HG02970 (cell line): ENCODE measurements around the gene CLSTN3.

Source experiments
- ATAC-seq: cut with Tn5 transposase; IDR thresholded peaks from one replicate; pipeline ENCODE4 v1.9.1; 2021; ENCODE audit warnings: mild to moderate bottlenecking, moderate library complexity, moderate number of reproducible peaks; ENCODE audit not compliant: unreplicated experiment, low FRiP score

Gene CLSTN3

DNA sequence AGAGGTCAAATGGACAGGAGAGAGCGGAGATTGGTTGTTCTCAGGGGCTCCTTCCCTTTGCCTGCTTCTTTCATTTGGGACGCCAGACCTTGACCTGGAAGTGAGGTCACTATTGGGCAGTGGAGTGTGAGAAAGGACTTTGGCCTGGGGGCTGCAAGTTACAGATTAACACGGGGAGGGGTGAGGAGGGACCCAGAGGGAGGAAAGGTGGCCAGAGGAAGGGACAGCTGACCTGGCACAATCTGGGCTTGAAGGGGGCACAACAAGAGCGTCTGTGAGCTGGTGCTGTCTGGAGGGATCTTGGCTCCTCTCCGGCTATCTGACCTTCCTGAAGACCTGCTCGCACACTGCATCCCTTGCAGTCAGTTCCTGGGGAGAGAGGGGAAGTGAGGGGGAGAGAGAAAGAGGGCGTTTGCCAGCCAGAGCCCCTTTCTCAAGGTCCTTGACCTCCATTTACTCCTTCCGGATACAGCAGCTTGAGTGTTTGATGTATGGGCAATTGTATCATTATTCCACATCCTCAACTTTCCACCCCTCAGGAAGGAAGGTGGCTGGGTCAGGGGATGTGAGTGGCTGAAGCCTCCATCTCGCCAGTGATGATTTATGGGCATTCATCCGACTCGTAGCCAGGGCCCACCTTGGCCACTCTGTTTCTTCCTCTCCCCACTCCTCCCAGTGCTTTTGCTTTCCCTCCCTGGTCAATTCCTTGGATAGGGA is 6.2 kb upstream of the CLSTN3 start:
- no peak for ATAC-seq

DNA sequence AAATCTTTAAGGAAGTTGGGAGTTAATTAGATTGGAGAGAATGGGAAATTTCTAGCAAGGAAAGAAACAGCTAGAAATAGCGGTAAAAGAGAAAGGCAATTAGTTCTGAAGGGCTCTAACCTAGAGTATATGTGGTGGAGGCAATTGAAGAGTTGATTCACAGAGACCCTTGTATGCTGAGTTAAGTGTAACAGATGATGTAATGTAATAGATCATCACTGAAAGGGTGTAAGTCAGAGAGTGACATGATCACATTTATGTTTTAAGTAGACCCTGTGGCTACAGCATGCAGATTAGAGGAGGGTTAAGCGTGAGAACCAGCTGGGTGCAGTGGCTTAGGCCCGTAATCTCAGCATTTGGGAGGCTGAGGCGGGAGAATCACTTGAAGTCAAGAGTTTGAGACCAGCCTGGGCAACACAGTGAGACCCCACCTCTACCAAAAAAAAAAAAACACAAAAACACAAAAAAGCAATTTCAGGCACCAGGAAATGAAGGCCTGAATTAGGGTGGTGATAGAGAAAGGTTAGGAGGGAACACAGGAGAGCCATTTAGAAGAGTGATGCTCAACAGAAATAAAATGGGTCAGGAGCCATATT is 4.4 kb upstream of the CLSTN3 start:
- no peak for ATAC-seq

DNA sequence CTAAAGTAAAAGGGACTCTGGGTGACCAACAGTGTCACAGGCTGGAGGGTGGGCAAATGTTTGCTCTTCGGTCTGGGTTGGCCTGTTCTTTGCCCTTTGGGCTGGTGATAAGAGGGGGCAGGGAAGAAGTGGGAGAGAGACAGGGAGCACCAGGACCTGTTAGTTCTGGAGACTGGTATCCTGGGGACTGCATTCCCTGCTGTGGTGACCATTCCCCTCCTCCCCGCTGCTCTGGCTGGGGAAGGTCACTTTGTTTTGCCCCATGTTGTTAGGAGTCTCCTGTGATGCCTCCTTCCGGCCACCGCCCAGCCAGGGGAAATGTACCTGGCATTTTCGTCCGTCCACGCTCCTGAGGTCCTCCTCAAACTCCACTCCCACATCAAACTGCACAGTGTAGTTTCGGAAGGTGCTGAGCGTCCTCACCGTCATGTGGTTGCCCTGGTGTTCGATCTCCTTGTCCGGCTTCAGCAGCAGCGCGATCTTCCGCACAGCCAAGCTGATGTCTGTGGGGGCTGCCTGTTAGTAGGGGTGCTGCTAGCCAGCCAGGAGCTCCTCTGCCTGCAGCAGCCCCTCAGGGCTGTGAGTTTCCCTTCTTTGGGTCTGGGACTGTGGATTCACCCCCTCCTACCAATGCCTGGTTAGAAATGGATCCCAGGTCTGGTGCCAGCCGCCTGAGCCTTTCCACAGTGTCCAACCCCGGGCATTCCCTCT is 2.1 kb upstream of the CLSTN3 start:
- ATAC-seq, result no peak

DNA sequence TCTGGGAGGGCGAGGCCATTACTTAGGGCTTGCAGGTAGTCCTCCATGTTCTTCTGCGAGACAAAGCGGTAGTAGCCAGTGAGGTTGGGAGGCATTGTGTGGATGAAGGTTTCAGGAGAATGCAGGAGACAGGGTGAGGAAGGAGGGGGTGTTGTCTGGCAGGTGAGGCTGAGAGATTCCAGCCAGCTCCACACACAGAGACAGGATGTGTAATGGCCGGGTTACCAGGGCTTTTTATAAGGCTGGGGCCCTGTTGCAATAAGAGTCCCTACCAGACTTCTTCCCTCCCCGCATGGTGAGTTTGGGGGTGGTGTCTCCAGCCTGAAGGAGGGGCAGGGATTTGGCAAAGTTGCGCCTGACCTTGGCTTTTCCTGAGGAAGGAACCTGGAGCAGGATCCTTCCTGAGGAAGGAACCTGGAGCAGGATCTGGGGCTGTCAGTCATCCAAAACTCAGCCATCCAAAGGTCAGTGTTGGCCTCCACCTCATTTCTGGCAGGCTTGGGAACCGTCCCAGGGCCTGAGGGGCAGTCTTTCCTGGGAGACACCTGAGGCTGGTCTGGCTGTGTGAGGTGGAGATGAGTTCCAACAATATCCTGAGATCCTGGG is 1.4 kb upstream of the CLSTN3 start, which contains the start of gene RBP5:
TSS of gene RBP5 (minus strand) at position 209 of the 606 bp plus-strand sequence. CDS start at position 95, 114 bp downstream.
- no peak for ATAC-seq

DNA sequence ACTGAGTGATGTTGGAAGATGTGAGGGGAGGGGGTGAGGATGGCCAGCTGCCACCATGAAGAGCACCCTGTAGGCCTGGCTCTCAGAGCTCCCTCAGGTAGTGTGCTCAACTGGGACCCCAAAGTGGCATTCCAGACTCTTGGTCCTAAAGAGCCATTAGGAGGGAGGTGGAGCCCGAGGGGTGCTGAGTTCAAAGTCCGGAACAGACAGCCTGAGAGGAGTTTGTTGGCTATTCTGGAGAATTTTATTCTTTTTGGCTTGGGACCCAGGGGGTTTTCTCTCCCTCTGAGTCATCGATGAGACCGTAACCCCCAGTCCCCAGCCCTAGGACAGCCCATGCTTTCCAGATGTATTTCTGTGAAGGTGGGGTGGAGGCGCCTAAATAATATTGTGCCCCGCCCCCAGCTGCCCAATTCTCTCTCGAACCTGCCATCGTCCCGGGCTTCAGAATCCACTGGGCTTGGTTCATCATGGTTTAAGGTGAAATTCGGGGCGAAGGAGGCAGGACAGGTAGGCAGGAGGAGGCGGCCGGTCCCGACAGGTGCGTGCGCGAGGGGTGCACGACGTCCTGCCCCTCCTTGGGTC is 792 bp upstream of the CLSTN3 start:
- ATAC-seq, result no peak

DNA sequence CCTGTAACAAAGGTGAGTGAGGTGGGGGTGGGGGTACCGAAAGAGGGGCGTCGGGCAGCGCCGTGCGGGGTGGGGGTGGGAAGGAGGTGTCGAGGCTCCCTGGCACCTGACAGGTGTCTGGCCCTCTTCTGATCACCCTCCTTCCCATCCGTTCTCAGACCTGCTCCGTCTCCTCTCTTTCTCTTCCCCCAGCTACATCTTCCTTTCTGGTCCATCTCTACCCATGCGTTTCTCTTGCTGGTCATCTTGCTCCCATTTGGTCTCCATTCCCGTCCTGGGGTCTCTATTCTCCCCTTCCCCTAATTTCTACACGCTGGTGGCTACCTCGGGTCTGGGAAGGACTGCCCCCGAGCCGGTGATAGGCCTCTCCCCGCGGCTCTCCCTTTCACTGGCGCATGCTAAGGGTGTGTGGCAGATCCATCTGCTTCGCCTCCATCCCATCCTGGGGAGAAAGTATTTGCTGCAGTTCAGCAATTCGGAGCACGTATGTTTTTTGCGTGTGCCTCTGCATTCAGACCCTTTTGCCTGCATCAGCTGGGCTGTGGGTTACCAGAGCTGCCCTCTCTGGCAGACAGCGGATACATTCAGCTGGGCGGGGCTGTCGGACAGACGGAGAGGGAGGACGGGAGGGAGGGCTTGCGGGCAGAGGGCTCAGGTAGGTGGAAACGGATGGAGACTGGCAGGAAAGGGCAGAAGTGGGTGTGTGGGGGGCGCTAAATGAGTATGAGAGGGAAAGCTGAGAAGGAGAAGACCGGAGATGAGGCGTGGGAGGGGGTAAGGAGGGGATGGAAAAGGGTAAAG is 730 bp downstream of the CLSTN3 start:
- ATAC-seq, result no peak

DNA sequence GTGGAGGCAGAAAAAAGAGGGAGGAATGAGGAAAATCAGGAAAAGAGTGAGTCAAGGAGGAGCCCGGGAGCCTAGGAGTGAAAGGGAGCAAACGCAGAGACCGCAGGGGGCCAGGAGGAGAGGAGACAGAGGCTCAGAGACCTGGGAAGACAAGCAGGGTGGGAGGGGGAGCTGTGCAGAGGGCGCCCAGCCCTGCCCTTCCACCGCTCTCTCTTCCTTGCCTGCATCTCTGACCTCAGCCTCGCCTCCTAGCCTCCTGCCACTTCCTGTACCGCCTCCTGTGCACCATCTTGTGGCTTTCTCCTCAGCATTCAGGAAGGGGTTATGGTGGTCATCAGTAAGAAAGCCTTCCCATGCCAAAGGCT is 1.3 kb downstream of the CLSTN3 start:
- ATAC-seq, result no peak

DNA sequence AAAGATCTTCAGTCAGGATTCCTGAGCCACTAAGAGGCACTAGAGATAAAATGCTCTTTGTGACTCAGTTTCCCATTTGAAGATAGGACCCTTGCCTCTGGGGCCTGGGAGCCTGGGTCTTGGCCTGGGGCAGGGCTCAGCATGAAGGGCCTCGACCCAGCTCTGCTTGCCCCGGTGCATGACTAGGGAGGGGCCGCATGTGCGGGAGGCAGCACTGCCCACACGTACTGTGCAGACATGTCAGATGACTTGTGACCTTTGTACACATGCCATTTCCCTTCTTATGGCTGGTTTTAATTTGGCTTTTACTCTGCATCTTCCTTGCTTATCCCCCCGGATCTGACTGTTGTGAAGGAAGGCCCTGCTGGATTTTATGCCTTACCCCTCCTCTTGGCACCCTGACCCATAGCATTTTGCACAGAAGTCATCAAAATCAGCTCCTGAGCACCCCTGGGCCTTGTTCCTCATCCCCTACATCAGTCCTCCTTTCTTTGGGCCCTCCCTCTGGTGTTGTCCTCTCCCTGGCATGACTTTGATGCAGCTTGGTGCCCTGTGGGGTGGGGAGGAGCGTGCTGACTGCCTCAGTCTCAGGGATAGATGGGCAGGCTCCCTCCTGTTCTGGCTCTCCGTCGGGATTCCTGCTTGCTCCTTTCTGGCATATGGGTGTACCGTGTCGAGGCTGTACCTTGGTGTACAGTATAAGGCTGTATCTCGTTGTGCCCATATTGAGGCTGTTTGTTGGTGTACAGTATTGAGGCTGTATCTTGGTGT is 4.4 kb downstream of the CLSTN3 start:
- ATAC-seq, result no peak

DNA sequence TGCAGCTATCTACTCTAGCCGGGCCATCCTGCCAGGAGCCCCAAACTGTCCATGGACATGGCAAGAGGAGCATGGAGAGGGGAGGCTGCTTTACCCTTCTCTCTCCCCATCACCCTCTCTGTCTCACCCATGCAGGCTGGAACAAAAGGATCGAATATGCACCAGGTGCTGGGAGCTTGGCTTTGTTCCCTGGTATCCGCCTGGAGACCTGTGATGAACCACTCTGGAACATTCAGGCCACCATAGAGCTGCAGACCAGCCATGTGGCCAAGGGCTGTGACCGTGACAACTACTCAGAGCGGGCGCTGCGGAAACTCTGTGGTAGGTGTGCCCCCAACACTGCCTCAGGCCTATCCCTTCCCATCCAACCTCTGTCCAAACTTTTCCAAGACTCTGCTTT is 5.9 kb downstream of the CLSTN3 start:
- no peak for ATAC-seq

DNA sequence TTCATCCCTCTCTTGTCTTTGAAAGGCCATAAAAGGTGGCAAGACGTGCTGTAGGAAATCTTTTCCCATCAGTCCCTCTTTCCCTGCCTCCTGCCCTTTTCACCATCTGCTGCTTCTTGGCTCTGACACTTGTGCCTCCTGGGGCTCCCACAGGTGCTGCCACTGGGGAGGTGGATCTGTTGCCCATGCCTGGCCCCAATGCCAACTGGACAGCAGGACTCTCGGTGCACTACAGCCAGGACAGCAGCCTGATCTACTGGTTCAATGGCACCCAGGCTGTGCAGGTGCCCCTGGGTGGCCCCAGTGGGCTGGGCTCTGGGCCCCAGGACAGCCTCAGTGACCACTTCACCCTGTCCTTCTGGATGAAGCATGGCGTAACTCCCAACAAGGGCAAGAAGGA is 6.5 kb downstream of the CLSTN3 start:
- no peak for ATAC-seq

DNA sequence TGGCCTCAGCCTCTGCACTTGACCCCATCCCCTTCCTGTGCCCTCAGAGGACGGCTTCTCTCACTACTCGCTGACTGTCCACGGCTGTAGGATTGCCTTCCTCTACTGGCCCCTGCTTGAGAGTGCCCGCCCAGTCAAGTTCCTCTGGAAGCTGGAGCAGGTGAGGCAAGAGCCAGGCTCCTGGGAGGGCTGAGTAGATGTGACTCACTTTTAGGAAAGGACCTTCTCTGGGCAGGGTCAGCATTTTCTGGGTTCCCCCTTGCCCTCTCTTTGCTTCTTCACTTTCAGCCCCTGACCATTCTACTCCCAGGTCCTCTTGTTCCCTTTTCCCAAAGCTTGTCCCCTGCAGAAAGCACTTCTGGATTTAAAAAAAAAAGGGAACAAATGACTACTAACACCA is 7.7 kb downstream of the CLSTN3 start:
- ATAC-seq, result no peak

DNA sequence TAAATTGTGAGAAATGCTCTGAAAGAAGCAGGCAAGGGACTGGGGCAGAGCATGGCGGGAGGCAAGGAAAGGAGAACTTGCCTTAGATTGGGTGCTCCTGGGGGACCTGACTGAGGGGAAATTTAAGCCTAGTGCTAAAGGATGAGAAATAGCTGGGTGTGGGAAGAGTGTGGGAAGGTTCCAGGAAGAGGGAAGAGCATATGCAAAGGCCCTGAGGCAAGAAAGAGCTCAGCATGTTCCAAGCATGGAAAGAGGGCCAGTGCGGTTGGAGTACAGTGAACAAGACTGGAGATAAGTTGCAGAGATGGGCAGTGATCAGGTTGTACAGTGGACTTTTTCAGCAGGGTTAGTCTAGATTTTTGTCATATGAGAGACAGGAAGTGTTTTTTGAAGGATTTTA is 9.0 kb downstream of the CLSTN3 start:
- no peak for ATAC-seq

DNA sequence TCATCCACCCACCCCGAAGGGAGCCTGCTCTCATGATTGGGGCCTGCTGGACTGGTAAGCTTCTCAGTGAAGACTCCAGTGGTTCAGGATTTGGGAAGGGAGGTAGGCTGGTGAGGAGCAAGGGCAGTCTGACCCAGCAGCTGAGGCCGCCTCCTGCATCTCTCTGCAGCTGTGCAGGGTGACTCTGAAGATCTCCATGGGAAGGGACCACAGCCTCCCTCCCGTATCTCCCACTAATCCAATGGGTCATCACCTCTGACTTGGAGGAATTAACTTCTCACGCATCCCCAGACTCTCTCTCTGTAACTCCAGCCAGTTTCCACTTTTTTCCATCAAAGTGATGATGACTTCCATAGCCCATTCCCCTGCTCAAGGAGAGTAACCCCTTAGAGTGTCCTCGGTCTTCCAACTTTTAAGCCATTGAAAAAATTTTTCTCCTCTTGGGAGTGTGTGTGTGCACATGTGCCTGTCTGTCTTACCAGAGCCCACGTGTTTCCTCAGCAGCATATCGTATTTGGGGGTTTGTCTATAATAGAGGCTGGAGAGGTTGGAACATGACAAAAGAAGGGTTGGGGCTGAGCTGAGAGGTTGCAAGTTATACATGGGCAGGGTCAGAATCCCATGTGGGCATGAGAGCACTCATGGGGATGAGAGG is 11.3 kb downstream of the CLSTN3 start:
- ATAC-seq, result no peak

DNA sequence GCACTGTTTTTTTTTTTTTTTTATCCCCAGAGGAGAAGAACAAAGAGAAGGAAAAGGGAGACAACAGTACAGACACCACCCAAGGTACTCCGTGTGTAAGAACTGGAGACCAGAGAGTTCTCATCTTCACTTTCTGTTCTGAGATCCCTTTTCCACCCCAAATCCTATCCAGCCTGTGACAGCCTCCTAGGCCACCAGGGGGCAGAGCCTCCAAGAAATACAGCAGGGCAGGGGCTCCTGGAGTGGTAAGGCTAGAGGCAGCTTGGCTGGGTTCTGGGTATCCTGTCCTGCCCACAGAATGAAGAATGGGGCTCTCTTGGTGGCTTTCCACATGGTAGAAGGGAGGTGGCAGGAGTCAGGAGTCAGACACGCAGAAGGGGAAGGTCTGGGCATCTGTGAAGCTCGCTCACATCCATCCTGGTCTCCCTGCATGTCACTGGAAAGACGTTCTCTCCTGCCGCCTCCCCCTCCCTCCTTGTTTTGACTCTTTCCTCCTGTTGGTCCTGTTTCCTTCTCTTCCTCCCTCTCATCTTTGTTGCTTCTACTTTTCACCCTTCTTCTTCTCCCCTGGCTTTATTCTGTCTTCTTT is 12.0 kb downstream of the CLSTN3 start:
- ATAC-seq, result no peak

DNA sequence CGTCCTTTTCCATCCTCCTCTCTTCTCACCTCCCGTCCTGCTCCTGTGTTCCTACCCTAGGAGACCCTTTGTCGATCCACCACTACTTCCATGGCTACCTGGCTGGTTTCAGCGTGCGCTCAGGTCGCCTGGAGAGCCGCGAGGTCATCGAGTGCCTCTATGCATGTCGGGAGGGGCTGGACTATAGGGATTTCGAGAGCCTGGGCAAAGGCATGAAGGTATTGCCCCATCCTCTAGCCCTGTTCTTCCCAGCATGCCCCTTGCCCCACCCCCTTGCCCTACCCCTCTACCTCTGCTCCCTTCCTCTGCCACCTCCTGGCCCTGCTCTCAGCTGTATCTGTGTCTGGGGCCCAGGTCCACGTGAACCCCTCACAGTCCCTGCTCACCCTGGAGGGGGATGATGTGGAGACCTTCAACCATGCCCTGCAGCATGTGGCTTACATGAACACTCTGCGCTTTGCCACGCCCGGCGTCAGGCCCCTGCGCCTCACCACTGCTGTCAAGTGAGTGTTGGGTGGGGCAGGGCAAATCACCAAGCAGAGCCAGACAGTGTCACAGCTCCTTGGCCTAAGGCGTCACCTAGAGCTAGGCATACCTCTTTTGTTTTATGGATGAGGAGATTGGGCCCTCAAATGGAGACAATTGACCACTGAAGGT is 12.8 kb downstream of the CLSTN3 start:
- ATAC-seq, result no peak

DNA sequence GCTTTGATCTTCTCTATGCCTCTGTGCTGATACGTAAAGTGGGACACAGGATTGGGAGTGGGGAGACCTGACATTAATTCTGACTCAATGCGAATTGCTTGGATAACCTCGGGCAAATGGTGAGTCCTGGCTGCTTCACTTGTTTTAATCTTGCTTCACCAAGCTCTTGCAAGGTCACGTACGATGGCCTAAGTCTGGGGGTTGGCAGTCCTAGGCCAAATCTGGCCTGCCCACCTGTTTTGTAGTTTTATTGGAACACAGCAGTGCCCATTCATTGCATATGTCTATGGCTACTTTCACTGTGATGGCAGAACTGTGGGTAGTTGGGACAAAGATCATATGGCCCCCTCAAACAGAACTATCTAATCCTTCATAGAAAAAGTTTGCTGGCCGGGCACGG is 13.4 kb downstream of the CLSTN3 start:
- no peak for ATAC-seq

DNA sequence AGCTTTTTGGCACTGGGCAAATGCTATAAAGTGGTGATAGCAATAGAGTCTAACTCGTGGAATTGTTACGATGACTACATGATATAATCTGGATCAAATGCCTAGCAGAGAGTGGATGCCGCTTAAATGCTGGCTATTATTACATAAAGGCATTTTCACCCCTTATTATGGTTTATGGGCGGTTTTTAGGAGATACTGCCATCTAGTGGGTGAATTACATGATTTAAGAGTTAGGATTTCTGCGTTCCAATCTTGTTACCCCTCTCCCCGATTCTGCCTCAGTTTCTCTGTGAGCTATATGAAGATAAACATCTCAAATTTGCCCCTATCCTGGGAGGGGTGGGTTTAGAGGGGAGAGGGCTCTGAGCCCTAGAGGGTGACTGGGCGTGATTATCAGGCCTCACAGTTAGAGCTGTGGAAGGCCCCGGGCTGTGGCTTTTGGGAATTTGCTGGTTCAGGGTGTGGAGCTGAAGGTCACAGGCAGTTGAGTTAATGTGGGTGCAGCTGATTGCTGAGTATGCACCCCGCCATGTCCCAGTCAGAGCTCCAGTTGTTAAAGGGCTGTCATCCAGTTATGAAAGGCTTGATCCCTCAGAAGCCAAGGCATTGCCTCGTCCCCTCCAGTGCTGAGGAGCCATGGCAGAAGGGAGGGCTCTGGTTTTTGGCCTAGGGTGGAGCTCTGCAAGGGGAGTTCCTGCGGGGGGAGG is 14.4 kb downstream of the CLSTN3 start:
- ATAC-seq, result no peak

DNA sequence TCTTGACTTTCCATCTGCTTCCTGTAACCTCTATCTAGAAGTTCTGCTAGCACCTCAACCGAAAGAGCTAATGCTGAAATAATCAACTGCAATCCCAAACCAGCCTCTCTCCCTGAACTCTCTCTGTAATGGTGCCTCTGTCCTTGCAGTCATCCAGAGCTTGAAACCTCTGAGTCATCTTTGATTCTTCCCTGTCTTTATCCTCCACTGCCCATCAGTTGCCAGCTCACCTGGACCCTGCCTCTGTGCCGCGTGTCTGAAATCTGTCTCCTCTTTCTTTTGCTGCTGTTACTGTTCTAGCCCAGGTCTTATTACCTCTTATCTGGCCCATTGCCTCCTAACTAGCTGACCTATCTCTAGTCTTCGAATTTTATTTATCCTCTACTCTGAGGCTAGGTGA is 15.5 kb downstream of the CLSTN3 start:
- no peak for ATAC-seq
